Measurements from ENCODE around the gene BCL2L11.

GRCh38 chr2:111213877-111214276 lies 93.2 kb downstream of the BCL2L11 start:
- no peak for TF ChIP-seq CTCF (IDR thresholded peaks at IDR 0.05 in 4 of 5, conservative IDR thresholded peaks at IDR 0.05 in 1 of 5)
- no peak for TF ChIP-seq POLR2A (IDR thresholded peaks at IDR 0.05)

All from gastrocnemius medialis (tissue), 4 donors.